Psoas muscle (tissue), 8 donors: ENCODE measurements around the gene CACNB4. TPM values are rescaled to one million over a fixed set of nuclear protein-coding genes. Genes with fewer than 3 reads are reported as not detected.
"Not testable (repeated sequence)": the region's sequence is repeated elsewhere in the genome, so short reads cannot be mapped to it uniquely, and the experiment has no call there.

Source experiments
- ATAC-seq, 4 donors: fragments of 200-7000 bp; cut with Tn5 transposase; one replicate each; pipeline ENCODE4 v1.9.1; 2020; ENCODE audit warnings: moderate library complexity in 3 of 4, mild to moderate bottlenecking in 2 of 4
- DNase-seq, 2 donors: peaks; one replicate each; pipeline ENCODE4 v3.0.0-alpha.2; 2020
- H3K27ac ChIP-seq: fragments of 200-600 bp; one replicate; pipeline ENCODE4 v1.8.0; 2022
- H3K27me3 ChIP-seq, 3 donors: fragments of 200-600 bp in 1 of 3; one replicate each; pipeline versions ENCODE4 v1.6.1 to v1.8.0; 2013 to 2022; ENCODE audit warnings: low read length in 2 of 3, mild to moderate bottlenecking in 2 of 3, moderate library complexity in 1 of 3; ENCODE audit not compliant: insufficient read depth in 3 of 3
- H3K36me3 ChIP-seq, 2 donors: fragments of 200-600 bp in 1 of 2; one replicate each; pipeline versions ENCODE4 v1.6.1 to v1.8.0; 2013 to 2022; ENCODE audit warnings: low read depth in 1 of 2, mild to moderate bottlenecking in 1 of 2, moderate library complexity in 1 of 2; ENCODE audit not compliant: insufficient read depth in 1 of 2
- H3K4me1 ChIP-seq: fragments of 200-600 bp; one replicate; pipeline ENCODE4 v1.8.0; 2022
- H3K4me3 ChIP-seq: fragments of 200-600 bp; one replicate; pipeline ENCODE4 v1.8.0; 2022; ENCODE audit warnings: mild to moderate bottlenecking
- H3K9me3 ChIP-seq: fragments of 200-600 bp; one replicate; pipeline ENCODE4 v1.8.0; 2022
- WGBS, 3 donors: extraction: QIAGEN DNeasy Blood & Tissue Kit; methylation state at CpG; one replicate each; pipeline versions ENCODE4 v1.1.6 to v1.1.7; 2013; 5-methylcytosine and 5-hydroxymethylcytosine counted together
- intact Hi-C, 2 donors: fragments of 100-400 bp; cut with DNase I; formaldehyde crosslinking; loops; one replicate each; pipeline versions ENCODE4 v1.11.0 to v1.14.2; 2022
- polyA plus RNA-seq, 3 donors: library from polyadenylated mRNA; stranded (reverse); fragments of 200-250 nt; gene quantifications; one replicate each; pipeline ENCODE4 v1.2.3, GENCODE V29; 2013
- total RNA-seq, 4 donors: library from RNA; stranded (reverse); fragmentation: NEBNext Ultra II Directional in 2 of 4; extraction: Animal tissue kit (Norgen Biotek cat#: 25700) in 2 of 4; gene quantifications; one replicate each; pipeline versions ENCODE4 v1.2.1 to v1.2.4, GENCODE V29; 2021 to 2023
- TF ChIP-seq, protein P1 (sequence below): fragments of 200-600 bp; IDR thresholded peaks from one replicate; pipeline ENCODE4 v1.8.0; 2022; ENCODE audit warnings: antibody characterized with exemption
- donor health status: healthy with polysubstance abuse.
- donor health status: DM: no; HTN: no; CAD: no; lungs with moderate emphysema.
- donor health status: Bipolar disorder and iron deficiency.
- donor health status: healthy.
- donor health status: DM: yes; HTN: yes; CAD: no.
- donor health status: DM: no; HTN: no; CAD: no.
- donor health status: DM: no; HTN: no; CAD: no.
- donor health status: DM: yes; HTN: yes; CAD: no.

CACNB4 gene
- total and polyA plus RNA-seq, 7 donors: 0.10 to 1.1 (median 0.21) TPM

DNA sequence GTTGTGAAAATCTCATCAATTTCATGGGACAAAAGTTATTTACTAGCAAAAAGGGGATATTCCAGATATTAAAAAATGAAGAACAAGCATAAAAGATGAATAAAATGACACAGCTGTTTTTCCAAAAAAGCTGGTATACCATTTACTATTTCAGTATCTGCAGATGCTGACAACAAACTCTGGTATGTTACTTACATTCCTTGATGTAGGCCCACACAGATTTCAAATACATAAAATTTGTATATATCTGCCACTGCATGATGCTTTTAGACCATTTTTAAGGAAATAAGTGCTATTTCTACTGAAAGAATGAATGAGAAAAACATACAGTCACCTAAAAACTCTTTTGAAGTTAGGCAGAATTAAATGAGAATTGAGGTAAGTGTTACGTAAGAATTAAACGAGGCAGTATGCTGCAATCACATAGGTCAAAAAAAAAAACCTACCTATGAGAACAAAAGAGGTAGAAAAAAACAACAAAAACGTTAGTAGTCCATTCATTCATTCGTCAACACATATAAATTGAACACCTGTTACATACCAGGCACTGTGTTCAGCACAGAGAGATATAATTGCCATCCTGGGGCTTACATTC is 303.1 kb downstream of the CACNB4 start:
- Histone ChIP-seq H3K36me3 (peaks cover 0 to 8% of the 10 kb centered on the region in 2 donors), H3K9me3 (no peaks in the 10 kb centered on the region), H3K27ac (peak overlapping the region; percentile 46), H3K27me3 (no peaks in the 10 kb centered on the region), H3K4me3 (no peak overlapping the region), H3K4me1 (peaks cover 22% of the 10 kb centered on the region)
- TF ChIP-seq, protein P1, sequence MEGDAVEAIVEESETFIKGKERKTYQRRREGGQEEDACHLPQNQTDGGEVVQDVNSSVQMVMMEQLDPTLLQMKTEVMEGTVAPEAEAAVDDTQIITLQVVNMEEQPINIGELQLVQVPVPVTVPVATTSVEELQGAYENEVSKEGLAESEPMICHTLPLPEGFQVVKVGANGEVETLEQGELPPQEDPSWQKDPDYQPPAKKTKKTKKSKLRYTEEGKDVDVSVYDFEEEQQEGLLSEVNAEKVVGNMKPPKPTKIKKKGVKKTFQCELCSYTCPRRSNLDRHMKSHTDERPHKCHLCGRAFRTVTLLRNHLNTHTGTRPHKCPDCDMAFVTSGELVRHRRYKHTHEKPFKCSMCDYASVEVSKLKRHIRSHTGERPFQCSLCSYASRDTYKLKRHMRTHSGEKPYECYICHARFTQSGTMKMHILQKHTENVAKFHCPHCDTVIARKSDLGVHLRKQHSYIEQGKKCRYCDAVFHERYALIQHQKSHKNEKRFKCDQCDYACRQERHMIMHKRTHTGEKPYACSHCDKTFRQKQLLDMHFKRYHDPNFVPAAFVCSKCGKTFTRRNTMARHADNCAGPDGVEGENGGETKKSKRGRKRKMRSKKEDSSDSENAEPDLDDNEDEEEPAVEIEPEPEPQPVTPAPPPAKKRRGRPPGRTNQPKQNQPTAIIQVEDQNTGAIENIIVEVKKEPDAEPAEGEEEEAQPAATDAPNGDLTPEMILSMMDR: no peak
- 57 to 67% (median 58%) methylated on average over 4 of the region's 4 CpGs for WGBS, 3 donors
- no peak for DNase-seq
- ATAC-seq: no peak
- intact Hi-C loops: no loop called here

DNA sequence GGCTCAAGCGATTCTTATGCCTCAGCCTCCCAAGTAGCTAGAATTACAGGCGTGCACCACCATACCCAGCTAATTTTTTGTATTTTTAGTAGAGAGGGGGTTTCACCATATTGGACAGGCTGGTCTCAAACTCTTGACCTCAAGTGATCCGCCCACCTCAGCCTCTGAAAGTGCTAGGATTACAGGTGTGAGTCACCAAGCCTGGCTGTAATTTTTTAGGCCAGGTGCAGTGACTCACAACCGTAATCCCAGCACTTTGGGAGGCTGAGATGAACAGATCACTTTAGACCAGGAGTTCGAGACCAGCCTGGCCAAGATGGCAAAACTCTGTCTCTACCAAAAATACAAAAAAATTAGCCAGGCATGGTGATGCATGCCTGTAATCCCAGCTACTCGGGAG is 304.4 kb downstream of the CACNB4 start:
- H3K4me1 ChIP-seq: peaks cover 22% of the 10 kb centered on the region
- H3K27ac ChIP-seq, H3K4me3 ChIP-seq, H3K9me3 ChIP-seq, DNase-seq, H3K27me3 ChIP-seq, H3K36me3 ChIP-seq: not testable (repeated sequence)
- intact Hi-C loops: loop anchor here in 1 of 2 donors (5.0 kb wide), 1 partner anchor 82 kb away; no protein-coding TSS in a partner anchor
- peak in 3 of 4 donors; percentile 25 to 41 (median 34) for ATAC-seq
- WGBS, 3 donors: 96 to 99% (median 97%) methylated on average over 6 of the region's 6 CpGs

DNA sequence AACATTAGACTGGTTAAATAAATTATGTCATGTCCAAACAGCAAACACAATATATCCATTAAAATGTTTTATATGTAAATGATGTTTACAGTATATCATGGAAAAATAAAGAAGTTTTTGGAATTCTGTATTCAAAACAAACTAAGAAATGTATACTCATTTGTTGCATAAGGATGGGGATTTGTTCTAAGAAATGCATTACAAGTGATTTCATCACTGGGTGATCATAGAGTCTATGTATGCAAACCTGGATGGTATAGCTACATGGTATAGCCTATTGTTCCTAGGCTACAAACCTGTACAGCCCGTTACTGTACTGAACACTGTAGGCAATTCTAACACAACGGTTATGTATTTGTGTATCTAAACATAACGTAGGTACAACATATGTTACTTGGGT is 305.7 kb downstream of the CACNB4 start:
- no peaks in the 10 kb centered on the region for H3K36me3 ChIP-seq
- H3K27ac ChIP-seq: no peak overlapping the region
- no peaks in the 10 kb centered on the region for H3K27me3 ChIP-seq
- TF ChIP-seq, protein P1: no peak
- intact Hi-C loops: loop anchor here in 1 of 2 donors (5.0 kb wide), 1 partner anchor 81 kb away; no protein-coding TSS in a partner anchor
- peaks cover 22% of the 10 kb centered on the region for H3K4me1 ChIP-seq
- no peak overlapping the region for H3K4me3 ChIP-seq
- DNase-seq (no peak), ATAC-seq (no peak)
- H3K9me3 ChIP-seq: no peaks in the 10 kb centered on the region
- 96 to 99% (median 98%) methylated on average over 3 of the region's 3 CpGs for WGBS, 3 donors

DNA sequence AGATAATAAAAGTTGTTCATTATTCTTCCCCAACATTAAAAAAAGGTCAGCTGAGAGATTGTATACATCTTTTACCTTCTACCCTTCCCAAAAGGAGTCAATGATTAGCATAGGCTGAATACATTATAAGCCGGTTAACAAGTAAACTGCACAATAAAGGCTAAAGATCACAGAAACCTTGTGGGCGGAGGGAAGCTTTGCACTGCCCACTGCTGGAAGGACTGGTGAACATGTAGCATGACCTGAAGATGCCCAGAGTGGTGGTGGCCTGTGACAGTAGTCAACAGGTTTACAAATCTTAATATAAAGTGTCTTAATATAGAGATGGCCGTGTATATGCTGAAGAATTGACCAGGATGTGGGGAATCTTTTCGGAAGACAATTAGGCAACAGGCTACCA is 306.3 kb downstream of the CACNB4 start:
- 87 to 91% (median 88%) methylated on average over 4 of the region's 4 CpGs for WGBS, 3 donors
- no peak overlapping the region for H3K27ac ChIP-seq
- no peaks in the 10 kb centered on the region for H3K36me3 ChIP-seq
- ATAC-seq: peak in 2 of 4 donors; percentile 57 to 63
- no peak for DNase-seq
- H3K4me3 ChIP-seq: no peak overlapping the region
- H3K4me1 ChIP-seq: peaks cover 20% of the 10 kb centered on the region
- no peaks in the 10 kb centered on the region for H3K27me3 ChIP-seq
- TF ChIP-seq, protein P1: peak; percentile 30
- no peaks in the 10 kb centered on the region for H3K9me3 ChIP-seq
- intact Hi-C loops: loop anchor here in 1 of 2 donors (5.0 kb wide), 1 partner anchor 80 kb away; no protein-coding TSS in a partner anchor

DNA sequence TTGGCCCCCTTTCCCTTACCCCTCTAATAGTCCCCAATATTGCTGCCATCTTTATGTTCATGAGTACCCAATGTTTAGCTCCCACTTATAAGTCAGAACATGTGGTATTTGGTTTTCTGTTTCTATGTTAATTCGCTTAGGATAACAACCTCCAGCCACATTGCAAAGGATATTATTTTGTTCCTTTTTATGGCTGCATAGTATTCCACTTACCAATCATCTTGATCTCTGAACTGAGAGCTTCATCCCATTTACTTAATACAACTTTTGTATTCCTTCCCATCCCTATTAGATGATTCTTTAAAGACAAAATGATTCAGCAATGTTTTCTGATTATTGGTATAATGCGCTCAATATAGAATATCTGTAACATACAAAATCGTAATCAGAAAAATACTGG is 307.3 kb downstream of the CACNB4 start:
- WGBS, 3 donors: 96 to 98% (median 98%) methylated on average over 3 of the region's 3 CpGs
- Histone ChIP-seq H3K4me1 (peaks cover 18% of the 10 kb centered on the region), H3K4me3 (no peak overlapping the region), H3K36me3 (no peaks in the 10 kb centered on the region), H3K27ac (no peak overlapping the region), H3K9me3 (no peaks in the 10 kb centered on the region), H3K27me3 (no peaks in the 10 kb centered on the region)
- no peak for DNase-seq
- intact Hi-C loops: loop anchor here in 1 of 2 donors (5.0 kb wide), 1 partner anchor 79 kb away; no protein-coding TSS in a partner anchor
- TF ChIP-seq, protein P1: no peak
- no peak for ATAC-seq
